OCI-LY3 (cell line): Measurements from ENCODE around the gene MPRIP.

Experiments
- CTCF ChIP-seq: fragments of 200-600, 300-600 bp; sonication (generic); IDR thresholded peaks from 2 replicates; pipeline ENCODE4 v1.5.1; 2014; ENCODE audit warnings: antibody characterized with exemption, low read length, low read depth
- EZH2phosphoT487 ChIP-seq: fragments of 200-600 bp; shearing (Covaris generic); IDR thresholded peaks from 2 replicates; pipeline ENCODE4 v1.6.1; 2018; ENCODE audit warnings: antibody characterized with exemption, mixed run types, low read depth

- TF ChIP-seq CTCF (no peak), EZH2phosphoT487 (no peak)
Observed at GRCh38 chr17:17214646-17215436, 172.6 kb downstream of the MPRIP start.
